TTC549 (cell line): ENCODE data around the gene CD8A.

Source experiments
- FAIRE-seq: peaks from 2 replicates; lab custom pipeline; 2012; peaks lifted over from hg19 to GRCh38; lab: Jason Lieb, UNC

Gene CD8A

GRCh38 chr2:86808315-86809161, 17.8 kb upstream of the CD8A start:
- no peak for FAIRE-seq

DNA sequence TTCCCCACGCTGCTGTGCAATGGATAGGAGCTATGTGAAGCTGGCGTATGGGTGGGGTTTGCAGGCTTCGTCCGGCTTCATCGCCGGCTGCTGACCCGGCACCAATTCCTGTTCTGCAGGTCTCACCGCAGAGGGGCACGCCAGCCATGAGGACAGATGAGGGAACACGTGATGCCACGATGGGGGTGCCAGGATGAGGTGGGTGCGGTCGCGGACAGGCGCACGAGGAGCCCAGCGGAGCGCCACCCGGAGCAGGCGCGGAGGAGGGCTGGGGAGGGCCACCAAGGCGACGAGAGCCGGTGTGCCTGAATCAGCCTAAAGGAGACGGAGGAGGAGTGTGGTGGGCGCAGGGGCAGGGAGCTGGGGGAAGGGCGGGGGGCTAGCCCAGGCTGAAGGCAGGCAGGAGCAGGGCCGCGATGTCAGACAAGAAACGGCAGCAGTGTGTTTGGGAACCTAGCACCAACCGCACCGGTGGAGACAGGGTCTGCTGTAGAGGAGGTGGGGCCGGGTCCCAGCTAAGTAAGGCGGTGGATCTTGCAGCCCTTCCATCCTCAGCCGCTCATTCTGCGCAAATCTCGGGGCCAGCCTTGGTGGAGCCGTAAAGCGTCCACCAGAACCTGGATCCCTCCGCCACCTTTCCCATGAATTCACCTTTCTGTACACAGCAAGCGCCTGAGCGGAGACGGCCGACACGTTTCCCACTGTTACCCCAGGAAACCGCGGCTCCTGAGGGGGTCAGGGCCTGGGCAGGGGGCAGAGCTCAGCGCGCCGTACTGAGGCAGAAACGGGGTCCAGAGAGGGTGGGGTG, 17.0 kb upstream of the CD8A start:
- FAIRE-seq, result no peak

- FAIRE-seq, result no peak
Observed at GRCh38 chr2:86807133-86807467, 16.4 kb upstream of the CD8A start.

GRCh38 chr2:86806059-86806857, 15.5 kb upstream of the CD8A start:
- FAIRE-seq, result no peak

- FAIRE-seq, result no peak
Observed at GRCh38 chr2:86800856-86801567, 10.3 kb upstream of the CD8A start.

DNA sequence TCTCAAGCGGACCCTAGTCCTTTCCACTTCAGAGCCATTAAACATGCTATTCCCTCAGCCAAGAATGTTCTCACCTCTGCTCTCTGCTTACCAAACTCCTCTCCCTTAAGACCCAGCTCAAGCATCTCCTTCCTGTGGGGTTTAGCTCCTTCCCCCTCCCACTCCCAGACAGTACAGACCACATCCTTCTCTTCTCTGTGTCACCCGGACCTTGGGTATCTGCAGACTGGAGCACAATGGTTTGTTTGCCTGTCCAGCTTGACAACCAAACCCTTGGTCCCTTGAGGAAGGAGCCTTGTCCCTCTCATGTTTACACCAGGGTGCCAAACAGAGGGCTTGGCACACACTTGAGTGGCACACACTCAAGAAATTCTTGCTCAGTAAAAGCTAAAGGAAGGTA, 4.1 kb upstream of the CD8A start:
- no peak for FAIRE-seq

DNA sequence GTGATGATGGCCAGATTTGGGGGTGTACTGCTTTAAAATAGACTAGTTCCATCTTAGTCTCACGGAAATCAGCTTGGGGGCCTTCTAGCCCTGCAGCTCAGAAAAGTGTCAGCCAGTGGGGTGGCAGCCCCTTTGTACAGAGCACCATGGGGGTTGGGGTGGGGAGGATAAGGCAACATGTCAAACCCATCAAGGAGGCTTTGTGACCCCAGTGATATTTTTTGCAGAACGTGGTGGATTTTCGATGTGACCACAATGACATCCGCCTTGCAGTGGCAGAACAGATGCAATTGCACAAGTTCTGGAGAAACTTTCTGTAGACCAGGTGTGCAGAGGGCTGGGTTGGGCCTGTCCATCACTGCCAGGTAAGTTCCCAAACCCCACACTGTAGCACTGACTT, 3.0 kb upstream of the CD8A start:
- FAIRE-seq, result no peak

- no peak for FAIRE-seq
Observed at GRCh38 chr2:86791573-86791972, 860 bp upstream of the CD8A start.

DNA sequence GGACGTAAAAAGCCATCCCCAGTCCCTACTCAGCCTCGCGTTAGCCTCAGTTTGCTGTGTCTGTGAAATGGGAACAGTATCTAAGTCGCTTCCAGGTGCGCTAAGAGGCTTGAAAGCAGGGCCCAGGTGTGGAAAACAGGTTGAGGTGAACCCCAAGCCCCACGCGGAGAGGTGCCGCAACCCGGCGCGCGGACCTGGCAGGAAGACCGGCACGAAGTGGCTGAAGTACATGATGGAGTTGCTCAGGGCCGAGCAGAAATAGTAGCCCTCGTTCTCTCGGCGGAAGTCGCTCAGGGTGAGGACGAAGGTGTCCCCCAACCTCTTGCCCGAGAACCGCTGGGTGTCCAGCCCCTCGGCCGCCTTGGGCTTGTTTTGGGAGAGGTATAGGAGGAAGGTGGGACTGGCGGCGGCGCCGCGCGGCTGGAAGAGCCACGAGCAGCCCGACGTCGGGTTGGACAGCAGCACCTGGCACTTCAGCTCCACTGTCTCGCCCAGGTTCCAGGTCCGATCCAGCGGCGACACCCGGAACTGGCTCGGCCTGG, 508 bp downstream of the CD8A start:
- FAIRE-seq, result no peak

DNA sequence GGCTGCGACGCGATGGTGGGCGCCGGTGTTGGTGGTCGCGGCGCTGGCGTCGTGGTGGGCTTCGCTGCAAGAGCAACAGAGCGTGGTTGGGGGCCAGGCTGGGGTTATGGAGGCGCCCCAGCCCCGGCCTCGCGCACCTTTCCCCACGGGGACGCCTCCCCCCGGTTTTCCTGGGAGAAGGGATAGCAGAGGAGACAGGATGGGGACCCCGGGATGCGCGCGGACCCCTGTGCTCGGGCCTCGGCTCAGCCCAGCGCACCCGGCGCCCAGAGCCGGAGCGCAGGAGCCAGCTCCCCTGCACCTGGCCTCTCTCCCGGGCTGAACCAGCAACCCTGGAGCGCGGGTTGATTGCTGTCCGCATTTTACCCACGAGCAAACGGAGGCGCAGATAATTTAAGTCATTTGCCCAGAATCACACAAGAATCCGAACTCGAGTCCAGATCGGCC, 1.0 kb downstream of the CD8A start:
- FAIRE-seq, result no peak

DNA sequence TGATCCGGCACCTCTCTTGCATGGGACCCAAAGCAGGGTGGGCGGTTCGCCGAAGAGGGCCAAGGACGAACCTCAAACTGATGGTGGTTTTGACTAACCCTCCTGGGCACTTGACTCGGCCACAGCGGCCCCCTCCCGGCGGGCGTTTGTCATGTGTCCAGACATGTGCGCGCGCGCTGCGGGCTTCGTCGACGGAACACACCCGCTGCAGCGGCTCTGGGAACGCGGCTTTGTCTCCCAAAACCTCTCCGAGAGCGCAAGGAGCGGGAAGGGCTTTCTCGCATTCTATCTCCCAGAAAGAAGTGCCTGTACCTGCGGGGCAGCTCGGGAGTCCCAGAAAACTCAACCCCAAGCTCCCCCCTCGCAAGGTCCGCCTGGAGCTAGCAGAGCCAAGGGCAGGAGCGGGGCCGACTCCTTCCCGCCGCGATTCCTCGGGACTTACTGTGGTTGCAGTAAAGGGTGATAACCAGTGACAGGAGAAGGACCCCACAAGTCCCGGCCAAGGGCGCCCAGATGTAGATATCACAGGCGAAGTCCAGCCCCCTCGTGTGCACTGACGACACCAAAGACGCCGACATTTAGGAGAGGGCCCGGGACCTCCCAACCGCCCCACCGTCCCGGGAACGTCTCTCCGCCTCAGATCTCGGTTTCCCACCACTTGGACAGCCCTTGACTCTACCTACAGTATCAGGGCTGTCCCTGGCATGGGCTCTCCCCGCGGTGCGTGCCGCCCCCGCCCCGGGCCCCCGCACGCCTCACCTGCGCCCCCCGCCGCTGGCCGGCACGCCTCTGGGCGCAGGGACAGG, 1.6 kb downstream of the CD8A start:
- FAIRE-seq, result no peak

- FAIRE-seq, result no peak
Observed at GRCh38 chr2:86788165-86788564, 2.5 kb downstream of the CD8A start.

- no peak for FAIRE-seq
Observed at GRCh38 chr2:86787736-86788135, 3.0 kb downstream of the CD8A start.

GRCh38 chr2:86786001-86786536, 4.6 kb downstream of the CD8A start:
- FAIRE-seq, result no peak

GRCh38 chr2:86785456-86785855, 5.3 kb downstream of the CD8A start:
- FAIRE-seq, result no peak

DNA sequence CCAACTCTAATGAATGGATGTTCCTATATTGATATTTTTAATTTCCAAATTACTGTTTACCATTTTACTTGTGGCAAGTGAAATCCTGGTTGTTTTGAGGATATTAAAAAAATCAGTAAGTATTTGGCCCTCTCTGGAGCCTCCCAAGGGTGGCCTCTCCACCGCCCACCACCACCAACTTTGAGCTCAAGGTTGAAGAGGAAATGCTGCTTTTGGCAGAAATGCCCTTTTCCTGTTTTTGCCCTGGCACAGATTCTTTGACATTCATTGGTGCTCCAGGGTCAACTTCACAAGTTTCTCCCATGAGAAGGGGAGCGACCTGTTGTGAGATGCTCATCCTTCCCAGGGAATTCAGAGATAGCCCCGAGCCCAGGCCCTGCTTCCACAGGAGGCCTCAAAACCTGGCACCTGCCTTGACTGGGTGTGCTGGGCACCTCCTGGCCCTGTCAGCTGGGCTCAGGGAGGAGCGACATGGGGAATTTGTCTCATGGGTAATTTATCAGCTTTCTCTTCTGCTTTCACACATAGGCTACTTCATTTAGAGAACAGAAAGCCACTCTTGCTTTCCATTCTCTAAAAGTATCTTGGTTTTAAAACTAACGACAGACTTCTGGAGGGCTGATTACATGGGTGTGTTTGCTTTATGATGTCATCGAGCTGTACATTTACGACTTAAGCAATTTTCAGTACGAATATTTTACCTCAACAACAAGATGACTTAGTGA, 6.9 kb downstream of the CD8A start:
- FAIRE-seq, result no peak

GRCh38 chr2:86782748-86783147, 8.0 kb downstream of the CD8A start:
- no peak for FAIRE-seq

- no peak for FAIRE-seq
Observed at GRCh38 chr2:86781363-86781762, 9.3 kb downstream of the CD8A start.

GRCh38 chr2:86779971-86780370, 10.7 kb downstream of the CD8A start:
- no peak for FAIRE-seq

DNA sequence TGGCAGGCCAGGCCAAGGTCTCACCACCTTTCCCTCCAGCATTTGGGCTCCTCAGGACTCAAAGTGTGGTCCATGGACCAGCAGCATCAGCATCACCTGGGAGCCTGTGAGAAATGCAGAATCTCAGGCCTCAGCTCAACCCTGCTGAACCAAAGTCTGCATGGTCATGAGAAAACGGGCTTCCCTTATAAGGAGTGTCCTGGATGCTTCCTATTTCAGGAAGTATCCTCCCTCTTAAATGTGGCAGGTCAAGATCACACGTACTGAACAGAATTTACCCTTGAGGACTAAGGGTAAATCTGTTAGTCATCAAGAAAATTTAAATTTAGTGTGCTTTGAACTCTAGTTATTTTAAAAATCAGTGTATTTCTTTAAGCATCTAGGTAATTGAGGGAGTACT, 11.8 kb downstream of the CD8A start:
- no peak for FAIRE-seq
